ENCODE data around the gene PEAK1. TPM values are rescaled to one million over a fixed set of nuclear protein-coding genes. Genes with fewer than 3 reads are reported as not detected.

Gene PEAK1
- total RNA-seq, 4 donors from 2014 or later: 51.1 to 82.2 (median 58.1) TPM

- 9 to 38% methylated on average over 2 of the region's 2 CpGs for WGBS, 2 donors (ENCODE audit: low coverage in 1 of 2)
- peaks cover 26 to 73% (median 43%) of the 10 kb centered on the region in 4 donors for H3K4me1 ChIP-seq
- in situ Hi-C loops (cut with MboI; ENCODE audit: low pct_ligation_motif_present in 1 of 4, low pct_unique_long_range_greater_than_20kb in 1 of 4, low sequenced_read_pairs in 3 of 4): no loop called here
These were observed 360.0 kb downstream of the PEAK1 start for GRCh38 chr15:77059786-77060361.

DNA sequence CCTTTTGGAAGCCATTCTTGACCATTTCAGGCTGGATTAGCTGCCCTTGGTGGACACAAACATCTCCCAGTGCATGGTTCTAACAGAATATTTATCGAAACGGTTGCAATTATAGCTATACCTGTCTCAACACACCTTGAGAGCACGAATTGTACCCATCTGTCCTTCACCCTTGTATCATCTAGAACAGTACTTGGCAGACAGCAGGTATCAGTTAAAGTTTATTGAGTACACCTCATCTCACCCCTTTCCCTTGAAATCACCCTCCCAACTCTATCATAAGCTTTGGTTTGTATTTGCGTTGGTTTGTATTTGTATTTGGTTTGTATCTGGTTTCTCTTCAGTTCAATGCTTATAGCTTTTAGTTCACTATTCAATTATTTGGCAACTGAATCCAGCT lies 361.4 kb downstream of the PEAK1 start:
- Histone ChIP-seq H3K4me1 (peaks cover 24 to 59% (median 35%) of the 10 kb centered on the region in 4 donors), H3K36me3 (no peaks in the 10 kb centered on the region), H3K27me3 (no peaks in the 10 kb centered on the region), H3K4me3 (no peak overlapping the region), H3K27ac (no peak overlapping the region), H3K9me3 (no peaks in the 10 kb centered on the region)
- intact Hi-C loops (cut with DNase I; ENCODE audit: low total_unique reads): no loop called here
- DNase-seq: no peak
- 80 to 90% methylated on average over 1 to 4 of the region's 4 CpGs for WGBS, 2 donors (ENCODE audit: low coverage in 1 of 2)
- in situ Hi-C loops (cut with MboI; ENCODE audit: low pct_ligation_motif_present in 1 of 4, low pct_unique_long_range_greater_than_20kb in 1 of 4, low sequenced_read_pairs in 3 of 4): no loop called here
- TF ChIP-seq EP300 (IDR thresholded peaks at IDR 0.05; ENCODE audit: low read depth) (no peak), CTCF (IDR thresholded peaks at IDR 0.05) (no peak), POLR2A (IDR thresholded peaks at IDR 0.05) (no peak), POLR2AphosphoS5 (IDR thresholded peaks at IDR 0.05) (no peak)

More at GRCh38 chr15:77059786-77060361, 360.0 kb downstream of the PEAK1 start:
- H3K36me3 ChIP-seq: no peaks in the 10 kb centered on the region
- TF ChIP-seq CTCF (IDR thresholded peaks at IDR 0.05) (no peak), POLR2A (IDR thresholded peaks at IDR 0.05) (no peak), POLR2AphosphoS5 (IDR thresholded peaks at IDR 0.05) (no peak), EP300 (IDR thresholded peaks at IDR 0.05; ENCODE audit: low read depth) (no peak)
- intact Hi-C loops (cut with DNase I; ENCODE audit: low total_unique reads): no loop called here
- no peak overlapping the region for H3K4me3 ChIP-seq
- H3K9me3 ChIP-seq: no peaks in the 10 kb centered on the region
- DNase-seq: no peak
- H3K27ac ChIP-seq: peak overlapping the region in 1 of 4 donors; percentile 1
- no peaks in the 10 kb centered on the region for H3K27me3 ChIP-seq

DNA sequence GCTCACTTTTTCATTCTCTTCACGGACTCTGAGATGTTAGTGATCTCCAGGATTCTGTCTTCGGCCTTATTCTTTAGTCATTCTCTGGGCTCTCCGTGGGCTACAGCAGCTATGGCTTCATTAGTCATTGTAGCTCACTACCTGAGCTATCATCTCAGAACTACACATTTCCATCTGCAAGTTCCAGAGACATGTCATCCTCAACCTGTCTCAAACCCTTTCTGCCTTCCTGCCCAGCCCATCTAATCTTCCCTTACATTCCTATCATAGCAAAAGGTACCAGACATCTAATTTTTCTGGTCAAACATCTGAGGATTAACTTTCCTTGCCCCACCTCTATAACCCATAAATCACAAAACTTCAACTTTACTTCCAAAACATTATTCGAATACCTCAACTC lies 362.2 kb downstream of the PEAK1 start:
- DNase-seq: no peak
- H3K4me3 ChIP-seq: no peak overlapping the region
- TF ChIP-seq EP300 (IDR thresholded peaks at IDR 0.05; ENCODE audit: low read depth) (no peak), POLR2AphosphoS5 (IDR thresholded peaks at IDR 0.05) (no peak), CTCF (IDR thresholded peaks at IDR 0.05) (no peak), POLR2A (IDR thresholded peaks at IDR 0.05) (no peak)
- intact Hi-C loops (cut with DNase I; ENCODE audit: low total_unique reads): no loop called here
- WGBS, 2 donors (ENCODE audit: low coverage in 1 of 2): 93 to 95% methylated on average over 2 to 4 of the region's 4 CpGs
- peaks cover 24 to 53% (median 32%) of the 10 kb centered on the region in 4 donors for H3K4me1 ChIP-seq
- no peaks in the 10 kb centered on the region for H3K9me3 ChIP-seq
- in situ Hi-C loops (cut with MboI; ENCODE audit: low pct_ligation_motif_present in 1 of 4, low pct_unique_long_range_greater_than_20kb in 1 of 4, low sequenced_read_pairs in 3 of 4): no loop called here
- no peak overlapping the region for H3K27ac ChIP-seq
- peaks cover 0 to 3% (median 0%) of the 10 kb centered on the region in 4 donors for H3K36me3 ChIP-seq
- H3K27me3 ChIP-seq: no peaks in the 10 kb centered on the region

GRCh38 chr15:77057072-77057471 lies 362.8 kb downstream of the PEAK1 start:
- peaks cover 24 to 48% (median 32%) of the 10 kb centered on the region in 4 donors for H3K4me1 ChIP-seq
- TF ChIP-seq POLR2A (IDR thresholded peaks at IDR 0.05) (no peak), EP300 (IDR thresholded peaks at IDR 0.05; ENCODE audit: low read depth) (no peak), POLR2AphosphoS5 (IDR thresholded peaks at IDR 0.05) (no peak)

More at GRCh38 chr15:77057072-77057471, 362.8 kb downstream of the PEAK1 start:
- WGBS, 2 donors (ENCODE audit: low coverage in 1 of 2): 100% methylated on average over 1 of the region's 1 CpG
- no peak for DNase-seq
- Histone ChIP-seq H3K27me3 (no peaks in the 10 kb centered on the region), H3K4me3 (no peak overlapping the region), H3K27ac (no peak overlapping the region), H3K9me3 (no peaks in the 10 kb centered on the region), H3K36me3 (peaks cover 0 to 9% (median 3%) of the 10 kb centered on the region in 4 donors)
- intact Hi-C loops (cut with DNase I; ENCODE audit: low total_unique reads): no loop called here
- in situ Hi-C loops (cut with MboI; ENCODE audit: low pct_ligation_motif_present in 1 of 4, low pct_unique_long_range_greater_than_20kb in 1 of 4, low sequenced_read_pairs in 3 of 4): no loop called here
